ENCODE results near the gene PEX11A.

- TF ChIP-seq, protein P1, sequence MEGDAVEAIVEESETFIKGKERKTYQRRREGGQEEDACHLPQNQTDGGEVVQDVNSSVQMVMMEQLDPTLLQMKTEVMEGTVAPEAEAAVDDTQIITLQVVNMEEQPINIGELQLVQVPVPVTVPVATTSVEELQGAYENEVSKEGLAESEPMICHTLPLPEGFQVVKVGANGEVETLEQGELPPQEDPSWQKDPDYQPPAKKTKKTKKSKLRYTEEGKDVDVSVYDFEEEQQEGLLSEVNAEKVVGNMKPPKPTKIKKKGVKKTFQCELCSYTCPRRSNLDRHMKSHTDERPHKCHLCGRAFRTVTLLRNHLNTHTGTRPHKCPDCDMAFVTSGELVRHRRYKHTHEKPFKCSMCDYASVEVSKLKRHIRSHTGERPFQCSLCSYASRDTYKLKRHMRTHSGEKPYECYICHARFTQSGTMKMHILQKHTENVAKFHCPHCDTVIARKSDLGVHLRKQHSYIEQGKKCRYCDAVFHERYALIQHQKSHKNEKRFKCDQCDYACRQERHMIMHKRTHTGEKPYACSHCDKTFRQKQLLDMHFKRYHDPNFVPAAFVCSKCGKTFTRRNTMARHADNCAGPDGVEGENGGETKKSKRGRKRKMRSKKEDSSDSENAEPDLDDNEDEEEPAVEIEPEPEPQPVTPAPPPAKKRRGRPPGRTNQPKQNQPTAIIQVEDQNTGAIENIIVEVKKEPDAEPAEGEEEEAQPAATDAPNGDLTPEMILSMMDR (conservative IDR thresholded peaks at IDR 0.05): no peak
- TF ChIP-seq ZFX (IDR thresholded peaks at IDR 0.05): no peak
Observed at GRCh38 chr15:89654847-89655805, 35.4 kb downstream of the PEX11A start, which contains the start of gene KIF7.
